ENCODE measurements around the gene DEAF1. TPM values are rescaled to one million over a fixed set of nuclear protein-coding genes. Genes with fewer than 3 reads are reported as not detected.

DEAF1 gene
- total and polyA plus RNA-seq, 2 of the 13 experiments (the other 11 are each of a cell fraction or from before 2014, with no cell fraction given) = 22.3 to 29.6 TPM

- TF ChIP-seq ZBTB25 (CRISPR knock-in tag; IDR thresholded peaks at IDR 0.05) (no peak), ZNF407 (CRISPR knock-in tag; IDR thresholded peaks at IDR 0.05; ENCODE audit: not compliant biosample characterization) (no peak), GPBP1L1 (CRISPR knock-in tag; IDR thresholded peaks at IDR 0.05) (no peak), POLR2A (IDR thresholded peaks at IDR 0.05; ENCODE audit: insufficient read depth in 1 of 2, low read depth in 2 of 2, low read length in 2 of 2) (peak in 1 of 2 experiments; percentile 28; a peak in 1 of 4 replicates), RFXAP (CRISPR knock-in tag; IDR thresholded peaks at IDR 0.05; ENCODE audit: borderline replicate concordance) (no peak), AGO2 (optimal IDR thresholded peaks at IDR 0.05; ENCODE audit: low read depth, low read length) (peak; percentile 82), FOXO4 (CRISPR knock-in tag; conservative IDR thresholded peaks at IDR 0.05) (no peak), HOXA7 (CRISPR knock-in tag; IDR thresholded peaks at IDR 0.05) (no peak), ZNF138 (CRISPR knock-in tag; IDR thresholded peaks at IDR 0.05; ENCODE audit: low read depth) (no peak), RBFOX2 (IDR thresholded peaks at IDR 0.05; ENCODE audit: low read depth, low read length) (peak; percentile 75), RERE (CRISPR knock-in tag; IDR thresholded peaks at IDR 0.05; ENCODE audit: low read depth) (no peak)
These were observed 25.1 kb upstream of the DEAF1 start (continued) for GRCh38 chr11:720017-720641.
